MCF 10A (cell line): ENCODE data around the gene PPFIA4. TPM values are rescaled to one million over a fixed set of nuclear protein-coding genes. Genes with fewer than 3 reads are reported as not detected.
A peak's percentile ranks its signal among the peaks of the same experiment; 100 is the strongest.

Source experiments
- BruUV-seq: library from RNA; stranded (reverse); fragments of 400-500 nt; replicated peaks from 2 replicates; lab custom pipeline; 2021; lab: Mats Ljungman, UMichigan
- CTCF ChIA-PET: fragments of 300-600 bp; sonication (Branson Sonifier 250); formaldehyde crosslinking; extraction: SDS; loops from one replicate; lab custom pipeline; 2021; ENCODE audit warnings: antibody characterized with exemption, inconsistent platforms; lab: Yijun Ruan, JAX
- POLR2A ChIA-PET: fragments of 300-600, 350-650 bp; sonication (Branson Sonifier 250); formaldehyde crosslinking; extraction: SDS; loops from one replicate; lab custom pipeline; 2020; ENCODE audit warnings: antibody characterized with exemption, inconsistent platforms; lab: Yijun Ruan, JAX
- DNase-seq: peaks from one replicate; pipeline ENCODE4 v3.0.0-alpha.2; 2018; ENCODE audit not compliant: unreplicated experiment
- H3K27ac Mint-ChIP-seq: one replicate; pipeline ENCODE4 v1.8.0; 2022; ENCODE audit warnings: mild to moderate bottlenecking, low read depth, mixed read lengths; ENCODE audit not compliant: unreplicated experiment
- H3K27me3 Mint-ChIP-seq: one replicate; pipeline ENCODE4 v1.8.0; 2022; ENCODE audit warnings: mixed read lengths; ENCODE audit not compliant: insufficient read depth, unreplicated experiment
- H3K36me3 Mint-ChIP-seq: one replicate; pipeline ENCODE4 v1.8.0; 2022; ENCODE audit warnings: mild to moderate bottlenecking, moderate library complexity, mixed read lengths; ENCODE audit not compliant: insufficient read depth, unreplicated experiment
- H3K4me1 Mint-ChIP-seq: one replicate; pipeline ENCODE4 v1.8.0; 2022; ENCODE audit warnings: mixed read lengths; ENCODE audit not compliant: insufficient read depth, unreplicated experiment
- H3K4me3 Mint-ChIP-seq: one replicate; pipeline ENCODE4 v1.8.0; 2022; ENCODE audit warnings: mild to moderate bottlenecking, moderate library complexity, mixed read lengths; ENCODE audit not compliant: unreplicated experiment
- H3K9me3 Mint-ChIP-seq: one replicate; pipeline ENCODE4 v1.8.0; 2022; ENCODE audit warnings: mixed read lengths; ENCODE audit not compliant: unreplicated experiment
- CTCF ChIP-seq: fragments of 200-600 bp; IDR thresholded peaks from one replicate; pipeline ENCODE4 v1.8.0; 2022; ENCODE audit warnings: antibody characterized with exemption, mild to moderate bottlenecking; ENCODE audit not compliant: unreplicated experiment
- intact Hi-C: fragments of 100-400 bp; cut with micrococcal nuclease; formaldehyde crosslinking; loops from 2 replicates; pipeline ENCODE4 v1.14.1; 2022
- total RNA-seq: library from RNA; stranded (reverse); gene quantifications from 2 replicates; pipeline ENCODE4 v1.2.3, GENCODE V29; 2022

PPFIA4 gene
- total RNA-seq, 1 experiment from 2014 or later, result 0.16 TPM

DNA sequence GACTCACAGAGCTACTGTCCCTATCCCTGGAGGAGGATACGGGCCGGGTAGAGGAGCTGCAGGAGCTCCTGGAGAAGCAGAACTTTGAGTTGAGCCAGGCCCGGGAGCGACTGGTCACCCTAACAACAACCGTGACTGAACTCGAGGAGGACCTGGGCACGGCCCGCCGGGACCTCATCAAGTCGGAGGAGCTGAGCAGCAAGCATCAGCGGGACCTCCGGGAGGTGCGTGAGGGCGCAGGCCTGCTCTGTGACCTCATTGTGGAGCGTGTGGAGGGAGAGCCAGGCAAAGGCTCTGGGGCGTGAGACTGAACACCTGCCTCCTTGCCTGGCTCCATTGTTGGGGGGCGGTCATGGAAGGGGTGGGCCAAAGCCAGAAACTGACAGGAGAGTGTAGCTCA lies 19.0 kb downstream of the PPFIA4 start:
- intact Hi-C loops, result no loop called here
- CTCF ChIA-PET, result interaction anchor here (0.7 to 22.1 kb wide), 7 partner anchors 13 to 293 kb away, joined by 3 to 702 read pairs (median 250); partner anchors contain the start of gene MYBPH
- TF ChIP-seq CTCF, result no peak
- H3K27me3 Mint-ChIP-seq, result no peaks in the 10 kb centered on the region
- POLR2A ChIA-PET, result interaction anchor here (1.8 kb wide), 1 partner anchor 9 kb away, joined by 6 read pairs; no protein-coding TSS in a partner anchor
- DNase-seq, result no peak
- H3K4me1 Mint-ChIP-seq, result peaks cover 13% of the 10 kb centered on the region
- no peak overlapping the region for H3K27ac Mint-ChIP-seq
- H3K9me3 Mint-ChIP-seq, result no peaks in the 10 kb centered on the region
- H3K36me3 Mint-ChIP-seq, result no peaks in the 10 kb centered on the region
- no TSS peak for BruUV-seq
- no peak overlapping the region for H3K4me3 Mint-ChIP-seq

GRCh38 chr1:203045821-203046594 lies 19.7 kb downstream of the PPFIA4 start:
- H3K27ac Mint-ChIP-seq, result no peak overlapping the region
- TF ChIP-seq CTCF, result no peak
- H3K4me3 Mint-ChIP-seq, result no peak overlapping the region
- H3K27me3 Mint-ChIP-seq, result no peaks in the 10 kb centered on the region
- intact Hi-C loops, result no loop called here
- H3K4me1 Mint-ChIP-seq, result peaks cover 13% of the 10 kb centered on the region
- CTCF ChIA-PET, result interaction anchor here (0.6 to 22.1 kb wide), 8 partner anchors 15 to 221 kb away, joined by 3 to 702 read pairs (median 165); partner anchors contain the start of gene MYBPH
- POLR2A ChIA-PET, result interaction anchor here (0.7 to 2.2 kb wide), 6 partner anchors 9 to 260 kb away, joined by 3 to 6 read pairs (median 3); no protein-coding TSS in a partner anchor
- peak; percentile 71 for DNase-seq
- no peaks in the 10 kb centered on the region for H3K9me3 Mint-ChIP-seq
- BruUV-seq, result no TSS peak
- H3K36me3 Mint-ChIP-seq, result no peaks in the 10 kb centered on the region

DNA sequence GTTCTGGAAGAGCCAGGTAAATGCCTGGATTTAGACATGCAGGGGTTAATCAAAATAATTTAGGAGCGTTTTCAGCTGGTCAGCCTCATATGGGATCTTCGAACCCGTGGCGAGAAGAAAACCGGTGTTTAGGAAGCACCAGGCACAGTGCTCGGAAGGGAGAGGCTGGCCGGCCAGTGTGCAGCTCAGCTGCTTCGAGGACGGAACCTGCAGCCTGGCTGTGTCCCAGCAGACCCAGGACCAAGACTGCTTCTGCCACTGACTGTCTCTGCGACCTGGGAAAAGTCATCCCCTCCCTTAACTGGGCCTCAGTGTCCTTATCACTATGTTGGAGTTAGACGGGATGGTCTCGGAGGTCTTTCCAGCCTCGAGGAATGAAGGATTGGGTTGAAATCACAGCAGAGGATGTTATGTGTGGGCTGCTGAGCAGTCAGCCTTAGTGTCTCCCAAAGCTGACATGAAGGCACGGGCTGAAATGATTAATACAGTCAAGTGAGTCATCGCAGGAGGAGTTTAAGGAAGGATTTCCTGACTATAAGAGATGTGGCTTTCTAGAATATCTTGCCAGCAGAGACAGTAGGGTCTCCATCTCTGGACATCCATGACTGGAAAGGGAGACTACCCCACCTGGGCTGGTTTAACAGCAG lies 20.8 kb downstream of the PPFIA4 start:
- peak; percentile 93 for DNase-seq
- no TSS peak for BruUV-seq
- POLR2A ChIA-PET, result interaction anchor here (0.6 to 2.2 kb wide), 5 partner anchors 7 to 259 kb away, joined by 3 to 6 read pairs (median 3); no protein-coding TSS in a partner anchor
- no peak overlapping the region for H3K4me3 Mint-ChIP-seq
- no peak overlapping the region for H3K27ac Mint-ChIP-seq
- no peaks in the 10 kb centered on the region for H3K27me3 Mint-ChIP-seq
- intact Hi-C loops, result no loop called here
- H3K4me1 Mint-ChIP-seq, result peaks cover 13% of the 10 kb centered on the region
- H3K9me3 Mint-ChIP-seq, result no peaks in the 10 kb centered on the region
- TF ChIP-seq CTCF, result no peak
- CTCF ChIA-PET, result interaction anchor here (0.6 to 22.1 kb wide), 10 partner anchors 8 to 294 kb away, joined by 3 to 702 read pairs (median 4); partner anchors contain the start of gene MYBPH
- H3K36me3 Mint-ChIP-seq, result no peaks in the 10 kb centered on the region

DNA sequence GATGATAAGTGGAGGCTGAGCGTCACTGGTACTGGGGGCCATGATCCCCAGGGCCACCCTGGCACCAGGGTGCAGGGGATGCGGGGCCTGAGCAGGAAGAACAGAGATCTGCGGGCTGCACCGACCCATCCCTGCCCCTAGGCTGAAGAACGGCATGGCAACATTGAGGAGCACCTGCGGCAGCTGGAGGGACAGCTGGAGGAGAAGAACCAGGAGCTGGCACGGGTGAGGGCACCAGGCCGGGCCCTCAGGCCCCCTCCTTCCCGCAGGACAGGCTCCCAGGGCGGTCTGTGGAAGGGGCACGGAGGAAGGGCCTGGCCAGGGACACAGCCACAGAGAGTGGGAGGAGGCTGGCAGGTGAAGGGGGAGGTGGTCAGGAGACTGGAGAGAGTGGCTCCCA lies 21.8 kb downstream of the PPFIA4 start:
- no peak overlapping the region for H3K4me3 Mint-ChIP-seq
- H3K9me3 Mint-ChIP-seq, result no peaks in the 10 kb centered on the region
- H3K36me3 Mint-ChIP-seq, result no peaks in the 10 kb centered on the region
- H3K27ac Mint-ChIP-seq, result no peak overlapping the region
- ChIA-PET CTCF (interaction anchor here (0.6 to 22.1 kb wide), 7 partner anchors 8 to 329 kb away, joined by 3 to 702 read pairs (median 5); partner anchors contain the start of gene MYBPH), POLR2A (interaction anchor here (0.6 to 2.2 kb wide), 3 partner anchors 9 to 168 kb away, joined by 3 to 5 read pairs (median 3); no protein-coding TSS in a partner anchor)
- no peaks in the 10 kb centered on the region for H3K27me3 Mint-ChIP-seq
- intact Hi-C loops, result no loop called here
- peaks cover 13% of the 10 kb centered on the region for H3K4me1 Mint-ChIP-seq
- BruUV-seq, result no TSS peak
- DNase-seq, result no peak
- peak; percentile 13 for TF ChIP-seq CTCF
